ENCODE results near the gene PTX4. TPM values are rescaled to one million over a fixed set of nuclear protein-coding genes. Genes with fewer than 3 reads are reported as not detected.
A peak's percentile ranks its signal among the peaks of the same experiment; 100 is the strongest.

Gene PTX4
- total and polyA plus RNA-seq, 9 of the 15 experiments (the other 6 are each of a cell fraction or from before 2014, with no cell fraction given): 0.11 TPM; not detected in 8

- no TSS peak for BruUV-seq (replicated peaks)
- Histone ChIP-seq H3K79me2 (ENCODE audit: control insufficient read depth, insufficient read depth, low read length) (no peaks in the 10 kb centered on the region), H2AFZ (ENCODE audit: low read depth, low read length) (no peak overlapping the region), H3K27me3 (ENCODE audit: control insufficient read depth in 2 of 2, insufficient read depth in 2 of 2, low read length in 2 of 2) (no peaks in the 10 kb centered on the region), H3K27ac (ENCODE audit: extremely low read depth, low read depth, low read length) (no peak overlapping the region), H3K4me2 (ENCODE audit: insufficient read depth, low read length) (no peak overlapping the region), H3K4me1 (replicated peaks in 1 of 2; ENCODE audit: control insufficient read depth in 2 of 2, insufficient read depth in 2 of 2, low read length in 2 of 2) (peaks cover 0 to 34% of the 10 kb centered on the region in 2 experiments; a peak in 2 of 5 replicates), H3K9me1 (ENCODE audit: control insufficient read depth, insufficient read depth, low read length) (peaks cover 2% of the 10 kb centered on the region), H3K4me3 (no peak overlapping the region), H4K20me1 (replicated peaks; ENCODE audit: control insufficient read depth, insufficient read depth, low read length) (no peaks in the 10 kb centered on the region), H3K9ac (ENCODE audit: insufficient read depth in 1 of 2, low read depth in 2 of 2, low read length in 2 of 2) (no peak overlapping the region; a peak in 1 of 4 replicates), H3K36me3 (ENCODE audit: control insufficient read depth, insufficient read depth, low read length) (peaks cover 85% of the 10 kb centered on the region; the same call in 2 of the 3 replicates), H3K9me3 (replicated peaks; ENCODE audit: control insufficient read depth, insufficient read depth, low read depth, low read length) (no peaks in the 10 kb centered on the region)
- in situ Hi-C loops (cut with MboI): no loop called here
- POLR2A ChIA-PET: interaction anchor here (1.1 kb wide), 1 partner anchor 15 kb away, joined by 3 read pairs; no protein-coding TSS in a partner anchor
- FAIRE-seq (no peak), ATAC-seq (peak; percentile 71), DNase-seq (ENCODE audit: extremely low read depth in 1 of 4, low spot score in 3 of 4) (peak in 1 of 4 experiments; percentile 51)
- TF ChIP-seq EGR1 (conservative IDR thresholded peaks at IDR 0.05): peak; percentile 44; the same call in 1 of the 2 replicates
- no peak for TF ChIP-seq BCLAF1 (IDR thresholded peaks at IDR 0.05; ENCODE audit: borderline replicate concordance in 1 of 2, control insufficient read depth in 1 of 2, low read depth in 2 of 2, low read length in 1 of 2)
- TF ChIP-seq, protein P1, sequence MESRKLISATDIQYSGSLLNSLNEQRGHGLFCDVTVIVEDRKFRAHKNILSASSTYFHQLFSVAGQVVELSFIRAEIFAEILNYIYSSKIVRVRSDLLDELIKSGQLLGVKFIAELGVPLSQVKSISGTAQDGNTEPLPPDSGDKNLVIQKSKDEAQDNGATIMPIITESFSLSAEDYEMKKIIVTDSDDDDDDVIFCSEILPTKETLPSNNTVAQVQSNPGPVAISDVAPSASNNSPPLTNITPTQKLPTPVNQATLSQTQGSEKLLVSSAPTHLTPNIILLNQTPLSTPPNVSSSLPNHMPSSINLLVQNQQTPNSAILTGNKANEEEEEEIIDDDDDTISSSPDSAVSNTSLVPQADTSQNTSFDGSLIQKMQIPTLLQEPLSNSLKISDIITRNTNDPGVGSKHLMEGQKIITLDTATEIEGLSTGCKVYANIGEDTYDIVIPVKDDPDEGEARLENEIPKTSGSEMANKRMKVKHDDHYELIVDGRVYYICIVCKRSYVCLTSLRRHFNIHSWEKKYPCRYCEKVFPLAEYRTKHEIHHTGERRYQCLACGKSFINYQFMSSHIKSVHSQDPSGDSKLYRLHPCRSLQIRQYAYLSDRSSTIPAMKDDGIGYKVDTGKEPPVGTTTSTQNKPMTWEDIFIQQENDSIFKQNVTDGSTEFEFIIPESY (CRISPR knock-in tag; IDR thresholded peaks at IDR 0.05): peak; percentile 77; the same call in 1 of the 2 replicates
- TF ChIP-seq, protein P2, sequence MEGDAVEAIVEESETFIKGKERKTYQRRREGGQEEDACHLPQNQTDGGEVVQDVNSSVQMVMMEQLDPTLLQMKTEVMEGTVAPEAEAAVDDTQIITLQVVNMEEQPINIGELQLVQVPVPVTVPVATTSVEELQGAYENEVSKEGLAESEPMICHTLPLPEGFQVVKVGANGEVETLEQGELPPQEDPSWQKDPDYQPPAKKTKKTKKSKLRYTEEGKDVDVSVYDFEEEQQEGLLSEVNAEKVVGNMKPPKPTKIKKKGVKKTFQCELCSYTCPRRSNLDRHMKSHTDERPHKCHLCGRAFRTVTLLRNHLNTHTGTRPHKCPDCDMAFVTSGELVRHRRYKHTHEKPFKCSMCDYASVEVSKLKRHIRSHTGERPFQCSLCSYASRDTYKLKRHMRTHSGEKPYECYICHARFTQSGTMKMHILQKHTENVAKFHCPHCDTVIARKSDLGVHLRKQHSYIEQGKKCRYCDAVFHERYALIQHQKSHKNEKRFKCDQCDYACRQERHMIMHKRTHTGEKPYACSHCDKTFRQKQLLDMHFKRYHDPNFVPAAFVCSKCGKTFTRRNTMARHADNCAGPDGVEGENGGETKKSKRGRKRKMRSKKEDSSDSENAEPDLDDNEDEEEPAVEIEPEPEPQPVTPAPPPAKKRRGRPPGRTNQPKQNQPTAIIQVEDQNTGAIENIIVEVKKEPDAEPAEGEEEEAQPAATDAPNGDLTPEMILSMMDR (IDR thresholded peaks at IDR 0.05 in 2 of 3, conservative IDR thresholded peaks at IDR 0.05 in 1 of 3; ENCODE audit: insufficient read depth in 2 of 3, low read depth in 1 of 3, low read length in 3 of 3): peak in 2 of 3 experiments; percentile 27; a peak in 2 of 6 replicates
- CTCF ChIA-PET (ENCODE audit: low intra/inter-chr PET ratio): no interaction called here
- 89% methylated on average over 12 of the region's 29 CpGs for WGBS (ENCODE audit: insufficient coverage, low coverage, missing lambda C conversion rate)
- intact Hi-C loops (cut with micrococcal nuclease): no loop called here
Measured at GRCh38 chr16:1450218-1450617, 38.5 kb downstream of the PTX4 start.
